Measurements from ENCODE around the gene METTL15.

The METTL15 gene

GRCh38 chr11:28140689-28141455 is 32.7 kb downstream of the METTL15 start:
- Histone ChIP-seq H3K4me1 (ENCODE audit: control insufficient read depth, insufficient read depth, low read length) (peaks cover 3% of the 10 kb centered on the region), H3K36me3 (ENCODE audit: control insufficient read depth, insufficient read depth, low read length, severe bottlenecking) (peaks cover 8% of the 10 kb centered on the region), H3K9me3 (ENCODE audit: control insufficient read depth, low read length) (peaks cover 18% of the 10 kb centered on the region), H3K4me3 (ENCODE audit: low read length) (no peak overlapping the region), H3K9ac (ENCODE audit: low read length) (no peak overlapping the region), H3K27me3 (replicated peaks; ENCODE audit: control insufficient read depth, insufficient read depth, low read length) (no peaks in the 10 kb centered on the region)
- DNase-seq (ENCODE audit: low read depth), result no peak

DNA sequence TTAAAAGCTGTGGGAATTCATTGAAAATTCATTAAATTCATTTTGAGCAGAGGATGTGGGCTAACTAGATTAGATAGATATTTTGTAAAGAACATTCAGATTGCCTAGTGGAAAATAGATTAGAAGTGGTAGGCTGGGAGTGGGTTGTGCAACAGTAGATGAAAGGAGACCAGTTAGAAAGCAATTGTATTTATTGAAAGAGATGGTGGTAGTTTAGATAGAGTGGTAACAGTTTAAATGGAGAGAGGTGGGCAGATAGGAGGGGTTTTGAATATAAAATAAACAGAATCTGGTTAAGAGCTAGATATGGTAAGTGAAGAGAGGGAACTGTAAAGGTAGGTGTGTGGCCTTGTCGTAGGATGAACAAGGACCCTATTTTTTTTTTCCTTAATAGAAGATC is 34.5 kb downstream of the METTL15 start:
- Histone ChIP-seq H3K9ac (ENCODE audit: low read length) (no peak overlapping the region), H3K4me3 (ENCODE audit: low read length) (no peak overlapping the region), H3K27me3 (replicated peaks; ENCODE audit: control insufficient read depth, insufficient read depth, low read length) (no peaks in the 10 kb centered on the region), H3K9me3 (ENCODE audit: control insufficient read depth, low read length) (peaks cover 15% of the 10 kb centered on the region), H3K36me3 (ENCODE audit: control insufficient read depth, insufficient read depth, low read length, severe bottlenecking) (peaks cover 3% of the 10 kb centered on the region), H3K4me1 (ENCODE audit: control insufficient read depth, insufficient read depth, low read length) (peaks cover 8% of the 10 kb centered on the region)
- DNase-seq (ENCODE audit: low read depth), result no peak

- Histone ChIP-seq H3K9ac (ENCODE audit: low read length) (no peak overlapping the region), H3K27me3 (replicated peaks; ENCODE audit: control insufficient read depth, insufficient read depth, low read length) (no peaks in the 10 kb centered on the region), H3K9me3 (ENCODE audit: control insufficient read depth, low read length) (peaks cover 6% of the 10 kb centered on the region), H3K36me3 (ENCODE audit: control insufficient read depth, insufficient read depth, low read length, severe bottlenecking) (no peaks in the 10 kb centered on the region), H3K4me3 (ENCODE audit: low read length) (no peak overlapping the region), H3K4me1 (ENCODE audit: control insufficient read depth, insufficient read depth, low read length) (peaks cover 8% of the 10 kb centered on the region)
- DNase-seq (ENCODE audit: low read depth), result peak; percentile 10
Observed at GRCh38 chr11:28144808-28145207, 36.6 kb downstream of the METTL15 start.

- Histone ChIP-seq H3K9ac (ENCODE audit: low read length) (no peak overlapping the region), H3K27me3 (replicated peaks; ENCODE audit: control insufficient read depth, insufficient read depth, low read length) (no peaks in the 10 kb centered on the region), H3K4me1 (ENCODE audit: control insufficient read depth, insufficient read depth, low read length) (peaks cover 8% of the 10 kb centered on the region), H3K36me3 (ENCODE audit: control insufficient read depth, insufficient read depth, low read length, severe bottlenecking) (no peaks in the 10 kb centered on the region), H3K4me3 (ENCODE audit: low read length) (no peak overlapping the region), H3K9me3 (ENCODE audit: control insufficient read depth, low read length) (no peaks in the 10 kb centered on the region)
- DNase-seq (ENCODE audit: low read depth), result peak; percentile 92
Observed at GRCh38 chr11:28146123-28146751, 38.0 kb downstream of the METTL15 start.

- peaks cover 10% of the 10 kb centered on the region for H3K36me3 ChIP-seq (ENCODE audit: control insufficient read depth, insufficient read depth, low read length, severe bottlenecking)
- no peak overlapping the region for H3K4me3 ChIP-seq (ENCODE audit: low read length)
- H3K4me1 ChIP-seq (ENCODE audit: control insufficient read depth, insufficient read depth, low read length), result no peaks in the 10 kb centered on the region
- H3K9ac ChIP-seq (ENCODE audit: low read length), result no peak overlapping the region
- DNase-seq (ENCODE audit: low read depth), result no peak
- no peaks in the 10 kb centered on the region for H3K9me3 ChIP-seq (ENCODE audit: control insufficient read depth, low read length)
- H3K27me3 ChIP-seq (replicated peaks; ENCODE audit: control insufficient read depth, insufficient read depth, low read length), result no peaks in the 10 kb centered on the region
Observed at GRCh38 chr11:28152743-28153142, 44.6 kb downstream of the METTL15 start.

DNA sequence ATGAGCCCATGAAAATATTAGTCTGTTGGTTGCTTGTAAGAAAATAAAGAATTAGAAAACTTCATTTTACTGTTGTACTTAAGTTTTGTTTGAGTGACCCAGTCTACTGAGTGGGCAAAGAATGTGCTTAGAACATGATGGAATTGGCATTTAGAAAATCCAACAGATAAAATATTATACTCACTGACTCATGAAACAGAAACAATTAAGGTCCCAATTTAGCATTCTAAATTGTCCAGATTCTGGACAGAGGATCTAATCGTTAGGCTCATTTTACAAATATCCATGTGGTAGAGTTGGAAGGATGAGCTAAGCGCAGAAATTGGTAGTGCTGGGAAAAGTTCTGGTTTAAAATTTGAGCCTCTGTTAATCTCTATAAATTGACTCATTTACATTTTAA is 45.4 kb downstream of the METTL15 start:
- no peaks in the 10 kb centered on the region for H3K27me3 ChIP-seq (replicated peaks; ENCODE audit: control insufficient read depth, insufficient read depth, low read length)
- no peaks in the 10 kb centered on the region for H3K9me3 ChIP-seq (ENCODE audit: control insufficient read depth, low read length)
- no peak overlapping the region for H3K9ac ChIP-seq (ENCODE audit: low read length)
- H3K36me3 ChIP-seq (ENCODE audit: control insufficient read depth, insufficient read depth, low read length, severe bottlenecking), result peaks cover 16% of the 10 kb centered on the region
- H3K4me3 ChIP-seq (ENCODE audit: low read length), result no peak overlapping the region
- no peaks in the 10 kb centered on the region for H3K4me1 ChIP-seq (ENCODE audit: control insufficient read depth, insufficient read depth, low read length)
- DNase-seq (ENCODE audit: low read depth), result peak; percentile 41

DNA sequence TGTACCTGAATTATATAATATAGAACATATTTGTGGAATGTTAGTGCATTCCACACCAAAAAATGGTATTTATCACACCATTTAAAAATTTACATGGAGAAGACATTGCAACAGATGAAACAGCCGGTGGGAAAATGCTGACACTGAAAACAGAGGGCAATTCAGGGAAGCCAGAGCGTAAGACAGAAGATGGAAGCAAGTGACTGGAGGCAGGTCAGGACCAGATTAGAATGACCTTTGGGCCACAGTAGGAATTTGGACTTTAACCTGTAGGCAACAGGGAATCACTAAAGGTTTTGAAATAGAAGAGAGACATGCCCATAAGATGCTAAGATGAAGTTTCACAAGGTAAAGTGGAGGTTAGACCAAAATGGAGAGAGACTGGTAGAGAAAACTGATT is 60.5 kb downstream of the METTL15 start:
- Histone ChIP-seq H3K9ac (ENCODE audit: low read length) (no peak overlapping the region), H3K36me3 (ENCODE audit: control insufficient read depth, insufficient read depth, low read length, severe bottlenecking) (peaks cover 10% of the 10 kb centered on the region), H3K4me3 (ENCODE audit: low read length) (no peak overlapping the region), H3K9me3 (ENCODE audit: control insufficient read depth, low read length) (peaks cover 14% of the 10 kb centered on the region), H3K4me1 (ENCODE audit: control insufficient read depth, insufficient read depth, low read length) (no peaks in the 10 kb centered on the region), H3K27me3 (replicated peaks; ENCODE audit: control insufficient read depth, insufficient read depth, low read length) (no peaks in the 10 kb centered on the region)
- DNase-seq (ENCODE audit: low read depth), result no peak

DNA sequence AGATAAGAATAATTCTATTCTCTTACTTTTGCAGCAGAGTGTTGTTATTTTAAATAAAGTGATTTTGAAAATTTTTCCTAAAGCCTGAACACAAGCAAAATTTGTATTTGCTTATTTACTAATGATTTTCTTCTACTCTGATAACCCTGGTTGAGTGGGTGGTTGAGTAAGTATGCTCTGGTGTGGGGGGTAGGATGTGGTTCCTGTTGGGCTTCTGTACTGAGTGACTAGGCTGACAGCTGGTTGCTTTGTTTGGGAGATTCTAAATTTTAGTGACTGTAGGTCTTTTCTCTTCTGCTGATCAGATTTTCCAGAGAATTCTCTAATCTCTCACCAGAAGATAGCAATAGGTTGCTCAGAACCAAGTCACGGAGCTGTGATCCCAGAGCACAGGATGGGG is 61.6 kb downstream of the METTL15 start:
- H3K4me3 ChIP-seq (ENCODE audit: low read length), result no peak overlapping the region
- H3K4me1 ChIP-seq (ENCODE audit: control insufficient read depth, insufficient read depth, low read length), result no peaks in the 10 kb centered on the region
- DNase-seq (ENCODE audit: low read depth), result no peak
- H3K9ac ChIP-seq (ENCODE audit: low read length), result no peak overlapping the region
- H3K9me3 ChIP-seq (ENCODE audit: control insufficient read depth, low read length), result peaks cover 19% of the 10 kb centered on the region
- peaks cover 13% of the 10 kb centered on the region for H3K36me3 ChIP-seq (ENCODE audit: control insufficient read depth, insufficient read depth, low read length, severe bottlenecking)
- no peaks in the 10 kb centered on the region for H3K27me3 ChIP-seq (replicated peaks; ENCODE audit: control insufficient read depth, insufficient read depth, low read length)

GRCh38 chr11:28170759-28171158 is 62.6 kb downstream of the METTL15 start:
- Histone ChIP-seq H3K27me3 (replicated peaks; ENCODE audit: control insufficient read depth, insufficient read depth, low read length) (no peaks in the 10 kb centered on the region), H3K4me3 (ENCODE audit: low read length) (no peak overlapping the region), H3K9ac (ENCODE audit: low read length) (no peak overlapping the region), H3K9me3 (ENCODE audit: control insufficient read depth, low read length) (peaks cover 13% of the 10 kb centered on the region), H3K4me1 (ENCODE audit: control insufficient read depth, insufficient read depth, low read length) (no peaks in the 10 kb centered on the region), H3K36me3 (ENCODE audit: control insufficient read depth, insufficient read depth, low read length, severe bottlenecking) (peaks cover 11% of the 10 kb centered on the region)
- no peak for DNase-seq (ENCODE audit: low read depth)

- Histone ChIP-seq H3K9me3 (ENCODE audit: control insufficient read depth, low read length) (peaks cover 7% of the 10 kb centered on the region), H3K9ac (ENCODE audit: low read length) (no peak overlapping the region), H3K36me3 (ENCODE audit: control insufficient read depth, insufficient read depth, low read length, severe bottlenecking) (peaks cover 7% of the 10 kb centered on the region), H3K4me1 (ENCODE audit: control insufficient read depth, insufficient read depth, low read length) (peaks cover 5% of the 10 kb centered on the region), H3K27me3 (replicated peaks; ENCODE audit: control insufficient read depth, insufficient read depth, low read length) (no peaks in the 10 kb centered on the region), H3K4me3 (ENCODE audit: low read length) (no peak overlapping the region)
- DNase-seq (ENCODE audit: low read depth), result peak; percentile 27
Observed at GRCh38 chr11:28176351-28176750, 68.2 kb downstream of the METTL15 start.

DNA sequence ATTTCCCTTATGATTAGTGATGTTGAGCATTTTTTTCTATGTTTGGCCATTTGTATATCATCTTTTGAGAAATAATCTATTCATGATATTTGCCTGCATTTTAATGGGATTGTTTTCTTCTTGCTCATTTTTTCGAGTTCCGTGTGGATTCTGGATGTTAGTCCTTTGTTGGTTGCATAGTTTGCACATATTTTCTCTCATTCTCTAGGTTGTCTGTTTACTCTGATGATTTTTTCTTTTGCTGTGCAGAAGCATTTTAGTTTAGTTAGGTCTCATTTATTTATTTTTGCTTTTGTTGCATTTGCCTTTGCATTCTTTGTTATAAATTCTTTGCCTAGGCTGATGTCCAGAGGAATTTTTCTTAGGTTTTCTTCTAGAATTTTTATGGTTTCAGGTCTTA is 87.3 kb downstream of the METTL15 start:
- H3K4me1 ChIP-seq (ENCODE audit: control insufficient read depth, insufficient read depth, low read length), result no peaks in the 10 kb centered on the region
- no peaks in the 10 kb centered on the region for H3K27me3 ChIP-seq (replicated peaks; ENCODE audit: control insufficient read depth, insufficient read depth, low read length)
- no peak overlapping the region for H3K9ac ChIP-seq (ENCODE audit: low read length)
- H3K36me3 ChIP-seq (ENCODE audit: control insufficient read depth, insufficient read depth, low read length, severe bottlenecking), result no peaks in the 10 kb centered on the region
- H3K4me3 ChIP-seq (ENCODE audit: low read length), result no peak overlapping the region
- peak; percentile 18 for DNase-seq (ENCODE audit: low read depth)
- H3K9me3 ChIP-seq (ENCODE audit: control insufficient read depth, low read length), result peaks cover 11% of the 10 kb centered on the region

Data from adipocyte (in vitro differentiated cells).